Astrocyte (in vitro differentiated cells and primary cell): ENCODE measurements around the gene DRGX.

ENCODE experiments used
- EZH2 ChIP-seq: IDR thresholded peaks from 2 replicates; pipeline ENCODE4 v1.6.1; 2012; ENCODE audit warnings: mild to moderate bottlenecking, low read length, inconsistent platforms; ENCODE audit not compliant: insufficient read depth
- TF ChIP-seq, protein P1 (sequence below): IDR thresholded peaks from 2 replicates; pipeline ENCODE4 v1.5.1; 2011; ENCODE audit warnings: low read depth, mild to moderate bottlenecking, inconsistent platforms, low read length, moderate library complexity; ENCODE audit not compliant: insufficient read depth

DNA sequence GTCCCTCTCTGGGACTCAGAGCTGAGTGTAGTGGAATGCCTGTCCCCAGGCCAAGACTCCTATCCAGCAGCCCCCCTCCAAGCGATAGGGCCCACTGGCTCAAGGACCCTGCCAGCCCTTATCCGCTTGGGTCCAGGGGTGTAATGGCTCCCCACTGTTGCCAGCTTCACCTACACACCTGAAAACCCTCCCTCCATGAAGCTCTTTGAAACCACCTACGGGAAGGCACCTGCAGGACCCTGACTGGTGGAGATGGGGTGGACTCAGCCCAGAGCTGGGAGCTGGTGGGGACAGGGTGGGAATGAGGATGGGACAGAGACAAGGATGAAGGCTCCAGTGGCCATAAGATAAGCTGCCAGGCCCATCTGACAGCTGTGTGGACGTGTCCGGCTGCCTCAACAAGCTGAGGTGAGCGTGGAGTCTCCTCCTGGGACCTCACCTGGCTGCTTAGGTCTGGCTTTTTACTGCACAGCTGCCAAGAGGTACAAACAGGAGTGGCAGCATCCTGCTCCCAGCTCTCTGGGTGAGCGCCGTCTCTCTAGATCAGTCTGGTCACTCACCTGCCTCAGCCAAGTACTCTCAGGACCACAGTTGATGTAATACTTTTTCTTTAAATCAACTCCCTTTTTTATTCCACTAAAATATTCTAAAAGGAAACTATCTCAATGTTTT is 41.9 kb downstream of the DRGX start:
- TF ChIP-seq, protein P1, sequence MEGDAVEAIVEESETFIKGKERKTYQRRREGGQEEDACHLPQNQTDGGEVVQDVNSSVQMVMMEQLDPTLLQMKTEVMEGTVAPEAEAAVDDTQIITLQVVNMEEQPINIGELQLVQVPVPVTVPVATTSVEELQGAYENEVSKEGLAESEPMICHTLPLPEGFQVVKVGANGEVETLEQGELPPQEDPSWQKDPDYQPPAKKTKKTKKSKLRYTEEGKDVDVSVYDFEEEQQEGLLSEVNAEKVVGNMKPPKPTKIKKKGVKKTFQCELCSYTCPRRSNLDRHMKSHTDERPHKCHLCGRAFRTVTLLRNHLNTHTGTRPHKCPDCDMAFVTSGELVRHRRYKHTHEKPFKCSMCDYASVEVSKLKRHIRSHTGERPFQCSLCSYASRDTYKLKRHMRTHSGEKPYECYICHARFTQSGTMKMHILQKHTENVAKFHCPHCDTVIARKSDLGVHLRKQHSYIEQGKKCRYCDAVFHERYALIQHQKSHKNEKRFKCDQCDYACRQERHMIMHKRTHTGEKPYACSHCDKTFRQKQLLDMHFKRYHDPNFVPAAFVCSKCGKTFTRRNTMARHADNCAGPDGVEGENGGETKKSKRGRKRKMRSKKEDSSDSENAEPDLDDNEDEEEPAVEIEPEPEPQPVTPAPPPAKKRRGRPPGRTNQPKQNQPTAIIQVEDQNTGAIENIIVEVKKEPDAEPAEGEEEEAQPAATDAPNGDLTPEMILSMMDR, result no peak
- no peak for TF ChIP-seq EZH2
